ENCODE results near the gene KDM4E.
"Not testable (repeated sequence)": the region's sequence is repeated elsewhere in the genome, so short reads cannot be mapped to it uniquely, and the experiment has no call there.

KDM4E gene

GRCh38 chr11:95049122-95049521 is 24.1 kb downstream of the KDM4E start, which contains the start of gene KDM4F:
Gene KDM4F, plus strand, starts transcription at chr11:95049422.
- not testable (repeated sequence) for H3K9ac ChIP-seq (ENCODE audit: low read length); H3K27ac ChIP-seq (ENCODE audit: low read depth, low read length); H3K4me3 ChIP-seq (ENCODE audit: low read depth, low read length); H3K36me3 ChIP-seq (ENCODE audit: control insufficient read depth, insufficient read depth, low read length); H3K9me3 ChIP-seq (ENCODE audit: control insufficient read depth, insufficient read depth, low read depth, low read length); H3K4me1 ChIP-seq (ENCODE audit: control insufficient read depth, insufficient read depth, low read length)
- peaks cover 20% of the 10 kb centered on the region; the same call in 1 of the 2 replicates for H3K27me3 ChIP-seq (ENCODE audit: control insufficient read depth, insufficient read depth, low read length)

- Histone ChIP-seq H3K9ac (ENCODE audit: low read length) (no peak overlapping the region), H3K27me3 (ENCODE audit: control insufficient read depth, insufficient read depth, low read length) (peaks cover 6% of the 10 kb centered on the region; the same call in 1 of the 2 replicates), H3K27ac (ENCODE audit: low read depth, low read length) (no peak overlapping the region), H3K4me1 (ENCODE audit: control insufficient read depth, insufficient read depth, low read length) (no peaks in the 10 kb centered on the region), H3K4me3 (ENCODE audit: low read depth, low read length) (no peak overlapping the region), H3K36me3 (ENCODE audit: control insufficient read depth, insufficient read depth, low read length) (no peaks in the 10 kb centered on the region), H3K9me3 (ENCODE audit: control insufficient read depth, insufficient read depth, low read depth, low read length) (no peaks in the 10 kb centered on the region)
These were observed 25.6 kb downstream of the KDM4E start for GRCh38 chr11:95050595-95051202.

GRCh38 chr11:95054356-95054755 is 29.3 kb downstream of the KDM4E start:
- no peak overlapping the region for H3K9ac ChIP-seq (ENCODE audit: low read length)
- no peaks in the 10 kb centered on the region for H3K9me3 ChIP-seq (ENCODE audit: control insufficient read depth, insufficient read depth, low read depth, low read length)
- H3K4me1 ChIP-seq (ENCODE audit: control insufficient read depth, insufficient read depth, low read length): no peaks in the 10 kb centered on the region
- H3K27me3 ChIP-seq (ENCODE audit: control insufficient read depth, insufficient read depth, low read length): 0 out of 2 replicates have a peak, but pooled peaks cover 3% of the 10 kb centered on the region
- no peaks in the 10 kb centered on the region for H3K36me3 ChIP-seq (ENCODE audit: control insufficient read depth, insufficient read depth, low read length)
- no peak overlapping the region for H3K4me3 ChIP-seq (ENCODE audit: low read depth, low read length)
- H3K27ac ChIP-seq (ENCODE audit: low read depth, low read length): no peak overlapping the region

- Histone ChIP-seq H3K27ac (ENCODE audit: low read depth, low read length) (no peak overlapping the region), H3K4me1 (ENCODE audit: control insufficient read depth, insufficient read depth, low read length) (no peaks in the 10 kb centered on the region), H3K4me3 (ENCODE audit: low read depth, low read length) (no peak overlapping the region), H3K36me3 (ENCODE audit: control insufficient read depth, insufficient read depth, low read length) (no peaks in the 10 kb centered on the region), H3K27me3 (ENCODE audit: control insufficient read depth, insufficient read depth, low read length) (peaks cover 4% of the 10 kb centered on the region; the same call in 1 of the 2 replicates), H3K9ac (ENCODE audit: low read length) (no peak overlapping the region), H3K9me3 (ENCODE audit: control insufficient read depth, insufficient read depth, low read depth, low read length) (no peaks in the 10 kb centered on the region)
These were observed 30.3 kb downstream of the KDM4E start for GRCh38 chr11:95055283-95055897.

DNA sequence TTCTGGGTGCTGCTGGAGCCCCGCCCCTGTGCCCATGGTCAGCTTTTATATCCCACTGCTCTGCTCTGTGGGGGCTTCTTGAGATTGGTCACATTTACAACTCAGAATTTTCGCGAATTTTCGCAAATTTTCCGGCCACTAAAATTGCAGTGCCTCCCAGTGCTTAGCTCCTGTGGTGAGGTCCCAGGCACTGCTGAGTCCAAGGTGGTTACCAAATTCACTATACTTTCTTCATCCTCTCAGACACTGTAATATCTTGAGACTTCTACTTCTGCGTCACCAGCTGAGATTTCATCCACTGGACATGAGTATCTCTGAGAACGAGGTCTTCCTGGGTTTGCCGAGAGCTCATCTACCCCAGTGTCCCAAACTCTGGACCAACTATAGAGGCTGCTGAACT is 32.9 kb downstream of the KDM4E start:
- Histone ChIP-seq H3K27ac (ENCODE audit: low read depth, low read length) (no peak overlapping the region), H3K9me3 (ENCODE audit: control insufficient read depth, insufficient read depth, low read depth, low read length) (no peaks in the 10 kb centered on the region), H3K27me3 (ENCODE audit: control insufficient read depth, insufficient read depth, low read length) (peaks cover 12% of the 10 kb centered on the region; the same call in 1 of the 2 replicates), H3K4me1 (ENCODE audit: control insufficient read depth, insufficient read depth, low read length) (no peaks in the 10 kb centered on the region), H3K9ac (ENCODE audit: low read length) (no peak overlapping the region), H3K36me3 (ENCODE audit: control insufficient read depth, insufficient read depth, low read length) (no peaks in the 10 kb centered on the region), H3K4me3 (ENCODE audit: low read depth, low read length) (no peak overlapping the region)

- Histone ChIP-seq H3K27ac (ENCODE audit: low read depth, low read length) (no peak overlapping the region), H3K27me3 (ENCODE audit: control insufficient read depth, insufficient read depth, low read length) (peaks cover 12% of the 10 kb centered on the region; the same call in 1 of the 2 replicates), H3K9ac (ENCODE audit: low read length) (no peak overlapping the region), H3K4me3 (ENCODE audit: low read depth, low read length) (no peak overlapping the region), H3K4me1 (ENCODE audit: control insufficient read depth, insufficient read depth, low read length) (no peaks in the 10 kb centered on the region), H3K9me3 (ENCODE audit: control insufficient read depth, insufficient read depth, low read depth, low read length) (no peaks in the 10 kb centered on the region), H3K36me3 (ENCODE audit: control insufficient read depth, insufficient read depth, low read length) (no peaks in the 10 kb centered on the region)
These were observed 33.6 kb downstream of the KDM4E start for GRCh38 chr11:95058621-95059020.

GRCh38 chr11:95059046-95059445 is 34.0 kb downstream of the KDM4E start:
- Histone ChIP-seq H3K4me1 (ENCODE audit: control insufficient read depth, insufficient read depth, low read length) (no peaks in the 10 kb centered on the region), H3K27me3 (ENCODE audit: control insufficient read depth, insufficient read depth, low read length) (peaks cover 10% of the 10 kb centered on the region; the same call in 1 of the 2 replicates), H3K9ac (ENCODE audit: low read length) (no peak overlapping the region), H3K9me3 (ENCODE audit: control insufficient read depth, insufficient read depth, low read depth, low read length) (no peaks in the 10 kb centered on the region), H3K4me3 (ENCODE audit: low read depth, low read length) (no peak overlapping the region), H3K36me3 (ENCODE audit: control insufficient read depth, insufficient read depth, low read length) (no peaks in the 10 kb centered on the region), H3K27ac (ENCODE audit: low read depth, low read length) (no peak overlapping the region)

GRCh38 chr11:95065336-95065735 is 40.3 kb downstream of the KDM4E start:
- Histone ChIP-seq H3K4me3 (ENCODE audit: low read depth, low read length) (no peak overlapping the region), H3K9ac (ENCODE audit: low read length) (no peak overlapping the region), H3K4me1 (ENCODE audit: control insufficient read depth, insufficient read depth, low read length) (0 out of 2 replicates have a peak, but pooled peaks cover 5% of the 10 kb centered on the region), H3K36me3 (ENCODE audit: control insufficient read depth, insufficient read depth, low read length) (no peaks in the 10 kb centered on the region), H3K9me3 (ENCODE audit: control insufficient read depth, insufficient read depth, low read depth, low read length) (no peaks in the 10 kb centered on the region), H3K27me3 (ENCODE audit: control insufficient read depth, insufficient read depth, low read length) (peaks cover 8% of the 10 kb centered on the region; the same call in 1 of the 2 replicates), H3K27ac (ENCODE audit: low read depth, low read length) (no peak overlapping the region)

DNA sequence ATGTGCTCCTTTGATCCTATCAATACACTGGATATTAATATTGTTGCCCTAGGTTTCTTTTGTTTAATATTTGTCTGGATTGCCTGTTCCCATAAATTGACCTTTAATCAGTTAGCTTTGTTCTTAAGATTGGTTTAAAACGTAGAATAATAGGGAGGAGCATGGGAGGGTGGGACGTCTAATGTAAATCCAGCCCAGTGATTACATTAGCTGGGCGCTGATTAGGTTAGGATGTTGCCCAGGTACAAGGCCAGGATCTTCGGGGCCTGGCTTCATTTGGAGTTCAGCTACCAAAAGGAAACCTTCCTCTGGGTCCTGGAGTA is 41.6 kb downstream of the KDM4E start, which contains the start of gene SRSF8:
TSS of gene SRSF8 (plus strand) at position 204 of the 323 bp plus-strand sequence. CDS start 308 bp downstream, outside the sequence.
- Histone ChIP-seq H3K36me3 (ENCODE audit: control insufficient read depth, insufficient read depth, low read length) (no peaks in the 10 kb centered on the region), H3K27ac (ENCODE audit: low read depth, low read length) (peak within 1 kb of the TSS; percentile 12; the same call in 1 of the 2 replicates), H3K4me1 (ENCODE audit: control insufficient read depth, insufficient read depth, low read length) (0 out of 2 replicates have a peak, but pooled peaks cover 5% of the 10 kb centered on the region), H3K4me3 (ENCODE audit: low read depth, low read length) (peak within 1 kb of the TSS; percentile 87), H3K9ac (ENCODE audit: low read length) (peak within 1 kb of the TSS; percentile 91), H3K27me3 (ENCODE audit: control insufficient read depth, insufficient read depth, low read length) (peaks cover 1% of the 10 kb centered on the region; the same call in 1 of the 2 replicates), H3K9me3 (ENCODE audit: control insufficient read depth, insufficient read depth, low read depth, low read length) (no peaks in the 10 kb centered on the region)

- no peaks in the 10 kb centered on the region for H3K9me3 ChIP-seq (ENCODE audit: control insufficient read depth, insufficient read depth, low read depth, low read length)
- H3K36me3 ChIP-seq (ENCODE audit: control insufficient read depth, insufficient read depth, low read length): no peaks in the 10 kb centered on the region
- peak overlapping the region; percentile 91 for H3K9ac ChIP-seq (ENCODE audit: low read length)
- H3K4me3 ChIP-seq (ENCODE audit: low read depth, low read length): peak overlapping the region; percentile 87
- 0 out of 2 replicates have a peak, but pooled peaks cover 5% of the 10 kb centered on the region for H3K4me1 ChIP-seq (ENCODE audit: control insufficient read depth, insufficient read depth, low read length)
- peak overlapping the region; percentile 12; the same call in 1 of the 2 replicates for H3K27ac ChIP-seq (ENCODE audit: low read depth, low read length)
- H3K27me3 ChIP-seq (ENCODE audit: control insufficient read depth, insufficient read depth, low read length): no peaks in the 10 kb centered on the region
These were observed 42.2 kb downstream of the KDM4E start for GRCh38 chr11:95067039-95067840.

All from HUES6 (cell line).